Ovary (tissue), 3 donors: ENCODE results near the gene PLEK.

Experiments used
- CTCF ChIP-seq, 3 donors: fragments of 450-650 bp in 2 of 3; fragments of 200-600 bp in 1 of 3; IDR thresholded peaks; one replicate each; pipeline versions ENCODE4 v1.5.1 to v1.8.0; 2016 to 2022; ENCODE audit warnings: antibody characterized with exemption in 3 of 3, mild to moderate bottlenecking in 1 of 3
- EP300 ChIP-seq: sonication (generic); formaldehyde crosslinking; IDR thresholded peaks from one replicate; pipeline ENCODE4 v1.6.1; 2017; ENCODE audit warnings: antibody characterized with exemption
- POLR2A ChIP-seq: fragments of 450-650 bp; IDR thresholded peaks from one replicate; pipeline ENCODE4 v1.6.1; 2017; ENCODE audit warnings: antibody characterized with exemption, mild to moderate bottlenecking, moderate library complexity
- donor health status: DM: no; HTN: no; CAD: no.

GRCh38 chr2:68368654-68369336 is 3.7 kb downstream of the PLEK start:
- no peak for TF ChIP-seq CTCF (IDR thresholded peaks at IDR 0.05)
- TF ChIP-seq POLR2A, result no peak
- no peak for TF ChIP-seq EP300
